HG02678 (cell line): ENCODE measurements around the gene LLCFC1.
"Not testable (repeated sequence)": the region's sequence is repeated elsewhere in the genome, so short reads cannot be mapped to it uniquely, and the experiment has no call there.

ENCODE experiments used
- ATAC-seq: cut with Tn5 transposase; IDR thresholded peaks from one replicate; pipeline ENCODE4 v1.9.1; 2021; ENCODE audit warnings: mild to moderate bottlenecking, moderate library complexity; ENCODE audit not compliant: unreplicated experiment

Gene LLCFC1

DNA sequence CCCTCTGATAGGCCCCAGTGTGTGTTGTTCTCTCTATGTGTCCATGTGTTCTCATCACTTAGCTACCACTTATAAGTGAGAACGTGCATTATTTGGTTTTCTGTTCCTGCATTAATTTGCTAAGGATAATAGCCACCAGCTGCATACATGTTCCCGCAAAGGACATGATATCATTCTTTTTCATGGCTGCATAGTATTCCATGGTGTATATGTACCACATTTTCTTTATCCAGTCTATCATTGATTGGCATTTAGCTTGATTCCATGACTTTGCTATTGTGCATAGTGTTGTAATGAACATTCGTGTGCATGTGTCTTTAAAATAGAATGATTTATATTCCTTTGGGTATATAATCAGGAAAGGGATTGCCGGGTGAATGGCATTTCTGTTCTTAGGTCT lies 39.1 kb downstream of the LLCFC1 start:
- not testable (repeated sequence) for ATAC-seq

DNA sequence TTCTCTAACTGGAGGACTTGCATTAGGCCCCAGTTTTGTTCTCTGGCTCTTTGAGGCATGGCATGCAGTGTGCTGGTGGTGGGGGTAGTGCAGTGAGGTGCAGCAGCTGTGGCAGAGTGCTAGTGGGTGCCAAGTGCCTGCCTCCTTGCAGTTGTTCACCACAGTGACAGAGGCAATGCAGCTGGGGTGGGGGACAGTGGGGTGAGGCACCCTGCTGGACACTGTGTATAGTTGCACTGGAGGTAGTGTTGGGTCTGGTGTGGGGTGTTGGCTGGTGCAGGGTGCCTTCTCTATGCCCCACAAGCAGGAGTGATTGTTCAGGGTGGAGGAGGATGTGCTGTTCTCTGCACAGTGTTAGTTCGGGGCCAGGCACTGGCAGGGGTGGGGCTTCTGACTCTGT lies 44.5 kb downstream of the LLCFC1 start:
- ATAC-seq = no peak

DNA sequence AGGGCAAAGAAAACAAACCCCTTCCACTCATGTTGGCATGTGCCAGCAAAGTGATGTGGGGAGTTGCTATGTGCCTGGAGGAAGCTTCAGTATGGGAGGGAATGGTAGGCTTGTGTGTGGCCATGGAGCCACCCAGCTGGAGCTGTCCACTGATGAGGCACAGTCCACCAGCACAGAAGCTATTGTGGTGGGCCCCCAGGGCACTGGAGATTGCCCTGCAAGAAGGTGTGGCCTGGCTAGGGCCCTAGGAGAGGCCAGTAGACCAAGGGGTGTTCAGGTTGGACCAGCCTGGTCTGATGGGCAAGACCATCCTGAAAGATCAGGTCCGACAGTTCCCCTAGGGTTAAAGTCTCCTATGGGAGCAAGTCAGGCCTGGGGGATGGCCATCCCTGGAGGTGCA lies 45.0 kb downstream of the LLCFC1 start:
- ATAC-seq = no peak
